HG03521 (cell line): ENCODE results near the gene STAB1.
"Not testable (repeated sequence)": the region's sequence is repeated elsewhere in the genome, so short reads cannot be mapped to it uniquely, and the experiment has no call there.

Experiments used
- ATAC-seq: cut with Tn5 transposase; IDR thresholded peaks from one replicate; pipeline ENCODE4 v1.9.1; 2021; ENCODE audit warnings: mild to moderate bottlenecking, moderate library complexity; ENCODE audit not compliant: unreplicated experiment

STAB1 gene

DNA sequence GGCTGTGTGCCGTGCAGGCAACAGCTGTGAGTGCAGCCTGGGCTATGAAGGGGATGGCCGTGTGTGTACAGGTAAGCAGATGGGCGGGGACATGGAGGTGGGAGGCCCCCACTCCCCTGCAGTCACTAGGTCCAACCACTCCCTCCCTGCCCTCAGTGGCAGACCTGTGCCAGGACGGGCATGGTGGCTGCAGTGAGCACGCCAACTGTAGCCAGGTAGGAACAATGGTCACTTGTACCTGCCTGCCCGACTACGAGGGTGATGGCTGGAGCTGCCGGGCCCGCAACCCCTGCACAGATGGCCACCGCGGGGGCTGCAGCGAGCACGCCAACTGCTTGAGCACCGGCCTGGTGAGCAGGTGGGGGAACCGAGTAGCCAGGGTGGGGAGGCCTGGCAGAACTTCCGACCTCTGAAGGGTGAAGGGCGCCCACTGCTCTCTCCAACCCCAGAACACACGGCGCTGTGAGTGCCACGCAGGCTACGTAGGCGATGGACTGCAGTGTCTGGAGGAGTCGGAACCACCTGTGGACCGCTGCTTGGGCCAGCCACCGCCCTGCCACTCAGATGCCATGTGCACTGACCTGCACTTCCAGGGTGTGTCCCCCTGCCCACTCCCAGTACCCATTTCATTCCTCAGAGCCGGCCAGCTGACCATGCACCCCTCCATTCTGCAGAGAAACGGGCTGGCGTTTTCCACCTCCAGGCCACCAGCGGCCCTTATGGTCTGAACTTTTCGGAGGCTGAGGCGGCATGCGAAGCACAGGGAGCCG lies 26.9 kb downstream of the STAB1 start:
- no peak for ATAC-seq

- no peak for ATAC-seq
These were observed 27.6 kb downstream of the STAB1 start for GRCh38 chr3:52522651-52523251.

DNA sequence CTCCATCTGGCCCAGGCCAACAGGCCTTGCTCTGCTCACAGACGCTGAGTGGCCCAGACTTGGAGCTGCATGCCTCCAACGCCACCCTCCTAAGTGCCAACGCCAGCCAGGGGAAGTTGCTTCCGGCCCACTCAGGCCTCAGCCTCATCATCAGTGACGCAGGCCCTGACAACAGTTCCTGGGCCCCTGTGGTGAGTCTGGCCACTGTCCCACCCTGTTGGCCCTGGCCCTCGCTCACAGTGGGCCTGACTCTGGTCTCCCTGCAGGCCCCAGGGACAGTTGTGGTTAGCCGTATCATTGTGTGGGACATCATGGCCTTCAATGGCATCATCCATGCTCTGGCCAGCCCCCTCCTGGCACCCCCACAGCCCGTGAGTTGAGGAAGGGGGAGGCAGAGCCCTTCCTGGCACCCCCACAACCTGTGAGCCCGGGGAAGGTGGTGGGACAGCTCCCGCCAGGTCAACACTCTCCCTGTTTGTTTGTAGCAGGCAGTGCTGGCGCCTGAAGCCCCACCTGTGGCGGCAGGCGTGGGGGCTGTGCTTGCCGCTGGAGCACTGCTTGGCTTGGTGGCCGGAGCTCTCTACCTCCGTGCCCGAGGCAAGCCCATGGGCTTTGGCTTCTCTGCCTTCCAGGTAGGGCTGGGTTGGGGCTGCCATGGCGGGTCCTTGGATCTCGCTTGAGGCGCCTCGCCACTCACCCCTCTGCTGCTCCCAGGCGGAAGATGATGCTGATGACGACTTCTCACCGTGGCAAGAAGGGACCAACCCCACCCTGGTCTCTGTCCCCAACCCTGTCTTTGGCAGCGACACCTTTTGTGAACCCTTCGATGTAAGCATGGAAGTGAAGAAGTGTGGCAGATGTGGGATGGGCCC lies 28.5 kb downstream of the STAB1 start:
- no peak for ATAC-seq

DNA sequence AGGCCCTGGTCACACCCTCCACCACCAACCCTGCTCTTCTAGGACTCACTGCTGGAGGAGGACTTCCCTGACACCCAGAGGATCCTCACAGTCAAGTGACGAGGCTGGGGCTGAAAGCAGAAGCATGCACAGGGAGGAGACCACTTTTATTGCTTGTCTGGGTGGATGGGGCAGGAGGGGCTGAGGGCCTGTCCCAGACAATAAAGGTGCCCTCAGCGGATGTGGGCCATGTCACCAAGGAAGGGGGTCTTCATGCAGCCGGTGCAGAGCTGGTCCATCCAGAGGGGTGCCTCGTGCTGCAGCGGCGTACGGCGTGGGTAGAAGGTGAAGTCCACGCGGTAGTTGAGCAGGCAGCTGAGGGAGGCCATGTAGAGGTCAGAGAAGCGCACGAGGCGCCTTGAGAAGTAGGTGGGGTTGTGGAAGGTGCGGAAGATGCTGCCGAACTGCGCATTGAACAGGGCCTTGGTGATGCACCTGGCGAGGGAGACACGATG lies 29.2 kb downstream of the STAB1 start:
- ATAC-seq = no peak

GRCh38 chr3:52524752-52525679 lies 29.9 kb downstream of the STAB1 start:
- no peak for ATAC-seq

DNA sequence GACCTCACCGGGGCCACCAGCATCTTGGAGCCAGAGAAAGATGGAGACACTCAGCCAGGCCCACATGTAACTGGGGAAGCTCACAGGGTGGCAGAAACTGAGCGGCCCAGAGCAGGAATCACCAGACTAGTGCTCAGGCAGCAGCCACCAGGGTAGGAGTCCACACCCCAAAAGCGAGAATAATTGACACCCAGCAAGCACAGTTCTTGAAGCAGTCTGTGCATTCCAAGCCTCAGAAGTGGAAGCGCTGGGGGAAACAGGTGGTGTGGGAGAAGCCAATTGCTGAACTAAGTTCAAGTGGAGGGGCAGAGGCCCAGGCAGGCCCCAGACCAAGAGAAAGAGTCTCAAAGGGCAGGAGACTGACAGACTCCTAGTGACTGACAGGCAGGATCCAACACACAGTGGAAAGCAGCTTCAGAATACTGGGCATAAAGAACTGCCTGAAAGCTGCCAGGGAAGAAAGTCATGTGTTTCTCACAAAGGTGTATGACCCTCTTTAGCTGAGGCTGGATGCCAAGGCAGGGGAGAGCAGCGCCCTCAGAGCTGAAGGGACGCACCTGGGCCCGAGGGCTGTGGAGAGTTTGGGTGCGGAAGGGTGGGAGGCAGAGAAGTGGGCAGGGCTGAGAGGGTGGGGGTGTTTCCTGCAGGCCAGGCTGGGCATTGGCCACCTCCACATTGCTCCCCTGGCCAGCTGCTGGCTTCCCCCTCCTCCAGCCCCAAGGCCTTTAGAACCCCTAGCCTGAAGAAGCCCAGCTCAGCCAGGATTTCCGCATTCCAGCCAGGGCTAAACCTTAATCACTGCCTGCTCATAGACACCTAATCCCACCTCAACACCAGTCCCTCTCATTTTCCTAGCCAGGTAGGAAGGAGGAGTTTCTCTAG lies 30.8 kb downstream of the STAB1 start:
- no peak for ATAC-seq

DNA sequence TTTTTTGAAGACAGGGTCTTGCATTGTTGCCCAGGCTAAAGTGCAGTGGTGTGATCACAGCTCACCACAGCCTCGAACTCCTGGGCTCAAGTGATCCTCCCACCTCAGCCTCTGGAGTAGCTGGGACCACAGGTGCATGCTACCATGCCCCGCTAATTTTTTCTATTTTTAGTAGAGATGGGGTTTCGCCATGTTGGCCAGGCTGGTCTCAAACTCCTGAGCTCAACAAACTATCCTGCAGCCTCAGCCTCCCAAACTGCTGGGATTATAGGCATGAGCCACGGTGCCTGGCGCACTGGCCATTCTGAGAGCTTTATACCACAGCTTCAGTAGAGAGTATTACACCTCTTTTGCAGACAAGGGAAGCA lies 31.5 kb downstream of the STAB1 start:
- ATAC-seq = not testable (repeated sequence)

- ATAC-seq = no peak
These were observed 32.0 kb downstream of the STAB1 start for GRCh38 chr3:52527039-52527731.

DNA sequence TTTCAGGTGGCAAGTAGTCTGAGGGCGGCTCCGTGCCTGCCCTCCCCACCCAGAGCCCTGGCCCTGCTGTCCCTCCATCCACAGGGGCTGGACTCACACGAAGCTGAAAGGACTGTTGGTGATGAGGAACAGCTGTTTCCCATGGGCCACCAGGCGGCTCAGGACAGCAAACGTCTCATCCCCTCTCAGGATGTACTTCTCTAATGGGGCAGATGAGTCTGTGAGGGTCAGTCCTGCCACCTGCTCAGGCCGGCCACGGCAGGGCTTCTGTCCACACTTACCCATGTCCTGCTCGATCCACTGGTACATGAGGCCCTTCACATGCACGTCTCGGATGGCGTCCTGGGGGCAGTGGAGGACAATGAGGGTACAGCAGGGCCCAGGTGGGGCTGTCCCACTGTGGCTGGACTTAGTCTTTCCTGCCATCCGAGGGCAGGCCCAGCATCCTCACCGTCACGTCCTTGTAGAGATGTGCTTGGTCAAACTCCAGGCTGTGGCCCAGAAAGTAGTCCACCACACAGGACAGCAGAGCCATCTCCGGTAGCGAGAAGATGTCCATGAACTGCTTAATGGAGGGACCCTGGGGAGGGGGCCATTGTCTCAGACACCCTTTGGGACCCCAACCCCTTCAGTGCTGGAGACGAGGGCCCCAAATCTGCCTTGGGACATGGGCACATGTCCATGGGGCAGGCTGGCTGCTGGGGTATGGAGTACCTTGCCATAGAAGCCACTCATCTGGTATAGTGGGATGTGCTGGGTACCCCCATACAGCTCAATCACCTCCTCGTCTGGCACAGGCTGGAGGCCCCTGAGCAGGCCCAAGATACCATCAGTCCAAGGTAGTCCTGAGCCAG lies 32.8 kb downstream of the STAB1 start:
- ATAC-seq = no peak

- no peak for ATAC-seq
These were observed 33.6 kb downstream of the STAB1 start for GRCh38 chr3:52528586-52529375.

- no peak for ATAC-seq
These were observed 34.5 kb downstream of the STAB1 start for GRCh38 chr3:52529376-52530333.

GRCh38 chr3:52530918-52531826 lies 36.0 kb downstream of the STAB1 start:
- ATAC-seq = no peak

GRCh38 chr3:52531860-52532516 lies 36.9 kb downstream of the STAB1 start:
- no peak for ATAC-seq

DNA sequence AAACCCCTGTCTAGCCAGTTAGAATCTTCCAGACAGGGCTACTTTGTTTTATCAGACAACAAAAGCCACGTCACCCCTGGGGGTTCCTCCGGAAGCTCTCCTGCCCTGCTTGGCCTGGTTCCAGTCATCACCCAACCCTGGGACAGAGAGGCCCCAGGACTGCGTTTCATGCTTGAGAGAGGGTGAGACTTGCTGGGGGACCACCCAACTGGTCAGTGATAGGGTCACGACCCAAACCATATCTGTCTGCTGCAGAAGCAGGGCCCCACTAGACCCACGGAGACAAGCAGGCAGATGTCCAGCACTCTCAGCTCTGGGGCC lies 37.3 kb downstream of the STAB1 start:
- ATAC-seq = no peak
